CD4-positive, alpha-beta memory T cell (primary cell): ENCODE results near the gene XRCC4. TPM values are rescaled to one million over a fixed set of nuclear protein-coding genes. Genes with fewer than 3 reads are reported as not detected.

Experiments used
- CTCF ChIA-PET: fragments of 350-600 bp; sonication (Branson Sonifier 250); formaldehyde crosslinking; loops from one replicate; lab custom pipeline; 2021; ENCODE audit warnings: inconsistent platforms; ENCODE audit not compliant: partially characterized antibody; lab: Charles Lee
- POLR2A ChIA-PET: fragments of 350-600 bp; sonication (Branson Sonifier 250); formaldehyde crosslinking; loops from one replicate; lab custom pipeline; 2021; ENCODE audit not compliant: partially characterized antibody; lab: Charles Lee
- DNase-seq, 5 donors: peaks; one replicate each; pipeline versions ENCODE4 v3.0.0 to v3.0.0-alpha.2; 2020 to 2022; ENCODE audit warnings: mixed read lengths in 1 of 5
- H3K27ac ChIP-seq: one replicate; pipeline ENCODE4 v1.7.0; 2013; ENCODE audit warnings: low read depth, low read length
- H3K27me3 ChIP-seq: 2 replicates; pipeline ENCODE4 v1.7.0; 2013; ENCODE audit warnings: mild to moderate bottlenecking, low read length, moderate library complexity; ENCODE audit not compliant: insufficient read depth
- H3K36me3 ChIP-seq: 2 replicates; pipeline ENCODE4 v1.7.0; 2013; ENCODE audit warnings: mild to moderate bottlenecking, low read length, moderate library complexity; ENCODE audit not compliant: insufficient read depth
- H3K4me1 ChIP-seq: 2 replicates; pipeline ENCODE4 v1.7.0; 2013; ENCODE audit warnings: mild to moderate bottlenecking, low read length, moderate library complexity; ENCODE audit not compliant: insufficient read depth
- H3K4me3 ChIP-seq, 2 donors: one replicate each; pipeline ENCODE4 v1.7.0; 2013; ENCODE audit warnings: low read length in 2 of 2, mild to moderate bottlenecking in 1 of 2
- H3K9me3 ChIP-seq, 2 donors: one replicate each; pipeline ENCODE4 v1.7.0; 2013; ENCODE audit warnings: low read length in 2 of 2, control low read depth in 1 of 2; ENCODE audit not compliant: control insufficient read depth in 1 of 2
- H3K27ac Mint-ChIP-seq, 7 donors: one replicate each; pipeline ENCODE4 v1.8.0; 2020 to 2021; ENCODE audit warnings: mixed read lengths in 7 of 7, mild to moderate bottlenecking in 6 of 7, inconsistent platforms in 3 of 7, moderate library complexity in 3 of 7
- H3K27me3 Mint-ChIP-seq, 2 donors: one replicate each; pipeline ENCODE4 v1.8.0; 2020 to 2021; ENCODE audit warnings: mixed read lengths in 2 of 2
- H3K36me3 Mint-ChIP-seq, 2 donors: one replicate each; pipeline ENCODE4 v1.8.0; 2020 to 2021; ENCODE audit warnings: mixed read lengths in 2 of 2, inconsistent platforms in 1 of 2, mild to moderate bottlenecking in 1 of 2
- H3K4me1 Mint-ChIP-seq, 4 donors: one replicate each; pipeline ENCODE4 v1.8.0; 2020 to 2021; ENCODE audit warnings: mixed read lengths in 4 of 4, mild to moderate bottlenecking in 1 of 4
- H3K4me3 Mint-ChIP-seq, 8 donors: one replicate each; pipeline ENCODE4 v1.8.0; 2020 to 2021; ENCODE audit warnings: mixed read lengths in 8 of 8, mild to moderate bottlenecking in 7 of 8, moderate library complexity in 6 of 8, inconsistent platforms in 3 of 8
- H3K9me3 Mint-ChIP-seq, 8 donors: one replicate each; pipeline ENCODE4 v1.8.0; 2020 to 2021; ENCODE audit warnings: mixed read lengths in 8 of 8, mild to moderate bottlenecking in 5 of 8, inconsistent platforms in 3 of 8, moderate library complexity in 1 of 8
- intact Hi-C: fragments of 100-400 bp; cut with micrococcal nuclease; formaldehyde crosslinking; loops from one replicate; pipeline ENCODE4 v1.15.1; 2023
- polyA plus RNA-seq, 2 donors: library from polyadenylated mRNA; unstranded; fragments of 300-500 nt; fragmentation: Illumina TruSeq; gene quantifications; one replicate each; pipeline ENCODE4 v1.2.3, GENCODE V29; 2021
- total RNA-seq, 2 experiments: library from RNA; stranded (reverse); gene quantifications; one replicate each; pipeline ENCODE4 v1.2.3, GENCODE V29; 2021

Gene XRCC4
- total and polyA plus RNA-seq, 4 experiments from 2014 or later, result 4.1 to 9.8 (median 5.7) TPM

GRCh38 chr5:83099001-83099400 is 21.7 kb downstream of the XRCC4 start:
- Histone ChIP-seq H3K36me3 (no peaks in the 10 kb centered on the region), H3K27me3 (no peaks in the 10 kb centered on the region), H3K27ac (no peak overlapping the region), H3K9me3 (no peaks in the 10 kb centered on the region), H3K4me1 (no peaks in the 10 kb centered on the region), H3K4me3 (no peak overlapping the region)
- DNase-seq, result no peak
- CTCF ChIA-PET, result no interaction called here
- Mint-ChIP-seq H3K27ac (no peak overlapping the region), H3K27me3 (no peaks in the 10 kb centered on the region), H3K4me3 (no peak overlapping the region), H3K36me3 (peaks cover 5 to 13% of the 10 kb centered on the region in 2 donors), H3K4me1 (peaks cover 0 to 9% (median 4%) of the 10 kb centered on the region in 4 donors), H3K9me3 (peaks cover 0 to 13% (median 5%) of the 10 kb centered on the region in 8 donors)
- POLR2A ChIA-PET, result no interaction called here
- intact Hi-C loops, result no loop called here

GRCh38 chr5:83099445-83099844 is 22.1 kb downstream of the XRCC4 start:
- no peaks in the 10 kb centered on the region for H3K4me1 ChIP-seq
- H3K4me1 Mint-ChIP-seq, result peaks cover 0 to 9% (median 1%) of the 10 kb centered on the region in 4 donors
- CTCF ChIA-PET, result no interaction called here

GRCh38 chr5:83101514-83101913 is 24.2 kb downstream of the XRCC4 start:
- H3K36me3 ChIP-seq, result no peaks in the 10 kb centered on the region
- Mint-ChIP-seq H3K4me1 (peaks cover 0 to 2% (median 0%) of the 10 kb centered on the region in 4 donors), H3K4me3 (no peak overlapping the region), H3K36me3 (peaks cover 0 to 9% of the 10 kb centered on the region in 2 donors), H3K27me3 (no peaks in the 10 kb centered on the region), H3K27ac (no peak overlapping the region), H3K9me3 (no peaks in the 10 kb centered on the region)
- no peaks in the 10 kb centered on the region for H3K27me3 ChIP-seq
- CTCF ChIA-PET, result no interaction called here
- H3K9me3 ChIP-seq, result no peaks in the 10 kb centered on the region
- H3K27ac ChIP-seq, result no peak overlapping the region
- H3K4me3 ChIP-seq, result no peak overlapping the region
- intact Hi-C loops, result no loop called here
- POLR2A ChIA-PET, result no interaction called here
- no peak for DNase-seq
- H3K4me1 ChIP-seq, result no peaks in the 10 kb centered on the region

More at GRCh38 chr5:83099445-83099844, 22.1 kb downstream of the XRCC4 start:
- H3K27me3 ChIP-seq, result no peaks in the 10 kb centered on the region
- no peak overlapping the region for H3K4me3 ChIP-seq
- Mint-ChIP-seq H3K36me3 (peaks cover 5 to 13% of the 10 kb centered on the region in 2 donors), H3K9me3 (peaks cover 0 to 9% (median 3%) of the 10 kb centered on the region in 8 donors), H3K27ac (no peak overlapping the region), H3K27me3 (no peaks in the 10 kb centered on the region), H3K4me3 (no peak overlapping the region)
- intact Hi-C loops, result no loop called here
- no peak for DNase-seq
- H3K36me3 ChIP-seq, result no peaks in the 10 kb centered on the region
- H3K27ac ChIP-seq, result no peak overlapping the region
- no peaks in the 10 kb centered on the region for H3K9me3 ChIP-seq
- POLR2A ChIA-PET, result no interaction called here

- Histone ChIP-seq H3K4me1 (no peaks in the 10 kb centered on the region), H3K27me3 (no peaks in the 10 kb centered on the region), H3K27ac (no peak overlapping the region), H3K4me3 (no peak overlapping the region), H3K36me3 (no peaks in the 10 kb centered on the region), H3K9me3 (no peaks in the 10 kb centered on the region)
- POLR2A ChIA-PET, result no interaction called here
- H3K36me3 Mint-ChIP-seq, result peaks cover 1 to 16% of the 10 kb centered on the region in 2 donors
- intact Hi-C loops, result no loop called here
- H3K27ac Mint-ChIP-seq, result no peak overlapping the region
- H3K4me3 Mint-ChIP-seq, result no peak overlapping the region
- H3K4me1 Mint-ChIP-seq, result peaks cover 0 to 2% (median 0%) of the 10 kb centered on the region in 4 donors
- CTCF ChIA-PET, result no interaction called here
- no peaks in the 10 kb centered on the region for H3K27me3 Mint-ChIP-seq
- no peak for DNase-seq
- H3K9me3 Mint-ChIP-seq, result no peaks in the 10 kb centered on the region
Observed at GRCh38 chr5:83102364-83102980, 25.1 kb downstream of the XRCC4 start.

- Mint-ChIP-seq H3K4me1 (no peaks in the 10 kb centered on the region), H3K27ac (no peak overlapping the region), H3K4me3 (no peak overlapping the region), H3K9me3 (no peaks in the 10 kb centered on the region), H3K36me3 (peaks cover 1 to 13% of the 10 kb centered on the region in 2 donors), H3K27me3 (no peaks in the 10 kb centered on the region)
- no peaks in the 10 kb centered on the region for H3K27me3 ChIP-seq
- intact Hi-C loops, result no loop called here
- H3K36me3 ChIP-seq, result no peaks in the 10 kb centered on the region
- H3K4me1 ChIP-seq, result no peaks in the 10 kb centered on the region
- no peak for DNase-seq
- ChIA-PET POLR2A (no interaction called here), CTCF (no interaction called here)
- no peak overlapping the region for H3K4me3 ChIP-seq
- H3K27ac ChIP-seq, result no peak overlapping the region
- H3K9me3 ChIP-seq, result no peaks in the 10 kb centered on the region
Observed at GRCh38 chr5:83104021-83104420, 26.7 kb downstream of the XRCC4 start.

- Histone ChIP-seq H3K4me1 (no peaks in the 10 kb centered on the region), H3K4me3 (no peak overlapping the region), H3K36me3 (no peaks in the 10 kb centered on the region), H3K27me3 (no peaks in the 10 kb centered on the region), H3K27ac (no peak overlapping the region), H3K9me3 (no peaks in the 10 kb centered on the region)
- DNase-seq, result no peak
- Mint-ChIP-seq H3K4me1 (peaks cover 0 to 5% (median 1%) of the 10 kb centered on the region in 4 donors), H3K4me3 (no peak overlapping the region), H3K36me3 (peaks cover 14 to 31% of the 10 kb centered on the region in 2 donors), H3K9me3 (peaks cover 0 to 8% (median 4%) of the 10 kb centered on the region in 8 donors), H3K27ac (no peak overlapping the region), H3K27me3 (no peaks in the 10 kb centered on the region)
- ChIA-PET CTCF (no interaction called here), POLR2A (no interaction called here)
- intact Hi-C loops, result no loop called here
Observed at GRCh38 chr5:83107692-83108420, 30.5 kb downstream of the XRCC4 start.

- Mint-ChIP-seq H3K4me3 (no peak overlapping the region), H3K4me1 (peaks cover 0 to 5% (median 1%) of the 10 kb centered on the region in 4 donors), H3K9me3 (peaks cover 0 to 12% (median 4%) of the 10 kb centered on the region in 8 donors), H3K27ac (peak overlapping the region in 1 of 7 donors; percentile 13), H3K36me3 (peaks cover 18 to 41% of the 10 kb centered on the region in 2 donors), H3K27me3 (no peaks in the 10 kb centered on the region)
- ChIA-PET POLR2A (no interaction called here), CTCF (no interaction called here)
- Histone ChIP-seq H3K36me3 (no peaks in the 10 kb centered on the region), H3K27ac (no peak overlapping the region), H3K4me1 (no peaks in the 10 kb centered on the region), H3K4me3 (no peak overlapping the region), H3K9me3 (no peaks in the 10 kb centered on the region), H3K27me3 (no peaks in the 10 kb centered on the region)
- intact Hi-C loops, result no loop called here
- DNase-seq, result no peak
Observed at GRCh38 chr5:83109380-83109779, 32.0 kb downstream of the XRCC4 start.
